Measurements from ENCODE around the gene RRP36. TPM values are rescaled to one million over a fixed set of nuclear protein-coding genes. Genes with fewer than 3 reads are reported as not detected.

RRP36 gene
- total and polyA plus RNA-seq, 2 experiments from 2014 or later, result 67.3 to 77.1 TPM

- no peak for DNase-seq (ENCODE audit: low read depth in 1 of 2, low spot score in 1 of 2)
- peaks cover 21% of the 10 kb centered on the region for H3K36me3 ChIP-seq
- H3K27me3 ChIP-seq, result no peaks in the 10 kb centered on the region
- H3K4me3 ChIP-seq, result peak overlapping the region; percentile 50
- TF ChIP-seq CTCF (IDR thresholded peaks at IDR 0.05; ENCODE audit: low read depth, low read length), result no peak
- peak overlapping the region; percentile 90 for H3K27ac ChIP-seq
- peaks cover 11% of the 10 kb centered on the region for H3K4me1 ChIP-seq (ENCODE audit: low read depth)
- no peaks in the 10 kb centered on the region for H3K9me3 ChIP-seq (ENCODE audit: low read depth)
These were observed 30.9 kb downstream of the RRP36 start for GRCh38 chr6:43052225-43052841.

GRCh38 chr6:43052842-43053544 is 31.6 kb downstream of the RRP36 start:
- H3K27ac ChIP-seq, result peak overlapping the region; percentile 90
- H3K4me3 ChIP-seq, result peak overlapping the region; percentile 50
- H3K9me3 ChIP-seq (ENCODE audit: low read depth), result no peaks in the 10 kb centered on the region
- peaks cover 23% of the 10 kb centered on the region for H3K36me3 ChIP-seq
- H3K4me1 ChIP-seq (ENCODE audit: low read depth), result peaks cover 11% of the 10 kb centered on the region
- no peaks in the 10 kb centered on the region for H3K27me3 ChIP-seq
- TF ChIP-seq CTCF (IDR thresholded peaks at IDR 0.05; ENCODE audit: low read depth, low read length), result no peak
- peak; percentile 34 to 41 for DNase-seq (ENCODE audit: low read depth in 1 of 2, low spot score in 1 of 2)

GRCh38 chr6:43053545-43054205 is 32.3 kb downstream of the RRP36 start, which contains the start of gene CUL7:
Gene CUL7 (minus strand): TSS chr6:43053851. CDS start chr6:43052788, 1,063 bp downstream.
- Histone ChIP-seq H3K9me3 (ENCODE audit: low read depth) (no peaks in the 10 kb centered on the region), H3K27me3 (no peaks in the 10 kb centered on the region), H3K4me3 (peak within 1 kb of the TSS; percentile 50), H3K36me3 (peaks cover 18% of the 10 kb centered on the region), H3K4me1 (ENCODE audit: low read depth) (peaks cover 16% of the 10 kb centered on the region), H3K27ac (peak within 1 kb of the TSS; percentile 90)
- TF ChIP-seq CTCF (IDR thresholded peaks at IDR 0.05; ENCODE audit: low read depth, low read length), result no peak
- DNase-seq (ENCODE audit: low read depth in 1 of 2, low spot score in 1 of 2), result peak; percentile 96 to 98

- Histone ChIP-seq H3K27me3 (no peaks in the 10 kb centered on the region), H3K27ac (peak overlapping the region; percentile 90), H3K9me3 (ENCODE audit: low read depth) (no peaks in the 10 kb centered on the region), H3K36me3 (peaks cover 12% of the 10 kb centered on the region), H3K4me3 (peak overlapping the region; percentile 50), H3K4me1 (ENCODE audit: low read depth) (peaks cover 16% of the 10 kb centered on the region)
- DNase-seq (ENCODE audit: low read depth in 1 of 2, low spot score in 1 of 2), result no peak
- no peak for TF ChIP-seq CTCF (IDR thresholded peaks at IDR 0.05; ENCODE audit: low read depth, low read length)
These were observed 33.0 kb downstream of the RRP36 start for GRCh38 chr6:43054206-43054943.

- TF ChIP-seq CTCF (IDR thresholded peaks at IDR 0.05; ENCODE audit: low read depth, low read length), result no peak
- Histone ChIP-seq H3K4me3 (no peak overlapping the region), H3K4me1 (ENCODE audit: low read depth) (peaks cover 20% of the 10 kb centered on the region), H3K27me3 (no peaks in the 10 kb centered on the region), H3K9me3 (ENCODE audit: low read depth) (no peaks in the 10 kb centered on the region), H3K36me3 (peaks cover 4% of the 10 kb centered on the region), H3K27ac (no peak overlapping the region)
- no peak for DNase-seq (ENCODE audit: low read depth in 1 of 2, low spot score in 1 of 2)
These were observed 34.5 kb downstream of the RRP36 start for GRCh38 chr6:43055966-43056365.
